Stimulated activated CD8-positive, alpha-beta memory T cell treated with anti-CD3 and anti-CD28 coated beads, Interleukin-15, amount 100 ng/mL, for 1 hour (primary cell): ENCODE measurements around the gene PCDHGA1.
"Not testable (repeated sequence)": the region's sequence is repeated elsewhere in the genome, so short reads cannot be mapped to it uniquely, and the experiment has no call there.

Experiments used
- DNase-seq: peaks from one replicate; pipeline ENCODE4 v3.0.0-alpha.2; 2020; ENCODE audit warnings: low read depth

PCDHGA1 gene

GRCh38 chr5:141383345-141383744 is 53.0 kb downstream of the PCDHGA1 start:
- DNase-seq: no peak

- no peak for DNase-seq
Observed at GRCh38 chr5:141384471-141385267, 54.4 kb downstream of the PCDHGA1 start.

GRCh38 chr5:141387557-141388311 is 57.4 kb downstream of the PCDHGA1 start, which contains the start of gene PCDHGB4:
TSS of gene PCDHGB4 (plus strand) at chr5:141387698. CDS start at chr5:141387885, 187 bp downstream.
- not testable (repeated sequence) for DNase-seq

- no peak for DNase-seq
Observed at GRCh38 chr5:141388661-141389060, 58.3 kb downstream of the PCDHGA1 start.

GRCh38 chr5:141389153-141390042 is 59.1 kb downstream of the PCDHGA1 start:
- no peak for DNase-seq

GRCh38 chr5:141392429-141393198 is 62.3 kb downstream of the PCDHGA1 start, which contains the start of gene PCDHGA8:
TSS of gene PCDHGA8 (plus strand) at chr5:141392633. CDS start at chr5:141392814, 181 bp downstream.
- no peak for DNase-seq

DNA sequence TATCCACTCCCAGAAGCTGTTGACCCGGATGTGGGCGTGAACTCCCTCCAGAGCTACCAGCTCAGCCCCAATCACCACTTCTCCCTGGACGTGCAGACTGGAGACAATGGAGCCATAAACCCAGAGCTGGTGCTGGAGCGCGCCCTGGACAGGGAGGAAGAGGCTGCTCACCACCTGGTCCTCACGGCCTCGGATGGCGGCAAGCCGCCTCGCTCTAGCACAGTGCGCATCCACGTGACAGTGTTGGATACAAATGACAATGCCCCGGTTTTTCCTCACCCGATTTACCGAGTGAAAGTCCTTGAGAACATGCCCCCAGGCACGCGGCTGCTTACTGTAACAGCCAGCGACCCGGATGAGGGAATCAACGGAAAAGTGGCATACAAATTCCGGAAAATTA is 63.0 kb downstream of the PCDHGA1 start:
- DNase-seq: no peak

DNA sequence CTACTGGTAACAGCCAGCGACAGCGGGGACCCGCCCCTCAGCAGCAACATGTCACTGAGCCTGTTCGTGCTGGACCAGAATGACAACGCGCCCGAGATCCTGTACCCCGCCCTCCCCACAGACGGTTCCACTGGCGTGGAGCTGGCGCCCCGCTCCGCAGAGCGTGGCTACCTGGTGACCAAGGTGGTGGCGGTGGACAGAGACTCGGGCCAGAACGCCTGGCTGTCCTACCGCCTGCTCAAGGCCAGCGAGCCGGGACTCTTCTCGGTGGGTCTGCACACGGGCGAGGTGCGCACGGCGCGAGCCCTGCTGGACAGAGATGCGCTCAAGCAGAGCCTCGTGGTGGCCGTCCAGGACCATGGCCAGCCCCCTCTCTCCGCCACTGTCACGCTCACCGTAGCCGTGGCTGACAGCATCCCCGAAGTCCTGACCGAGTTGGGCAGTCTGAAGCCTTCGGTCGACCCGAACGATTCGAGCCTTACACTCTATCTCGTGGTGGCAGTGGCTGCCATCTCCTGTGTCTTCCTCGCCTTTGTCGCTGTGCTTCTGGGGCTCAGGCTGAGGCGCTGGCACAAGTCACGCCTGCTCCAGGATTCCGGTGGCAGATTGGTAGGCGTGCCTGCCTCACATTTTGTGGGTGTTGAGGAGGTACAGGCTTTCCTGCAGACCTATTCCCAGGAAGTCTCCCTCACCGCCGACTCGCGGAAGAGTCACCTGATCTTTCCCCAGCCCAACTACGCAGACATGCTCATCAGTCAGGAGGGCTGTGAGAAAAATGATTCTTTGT is 64.3 kb downstream of the PCDHGA1 start:
- DNase-seq: not testable (repeated sequence)

DNA sequence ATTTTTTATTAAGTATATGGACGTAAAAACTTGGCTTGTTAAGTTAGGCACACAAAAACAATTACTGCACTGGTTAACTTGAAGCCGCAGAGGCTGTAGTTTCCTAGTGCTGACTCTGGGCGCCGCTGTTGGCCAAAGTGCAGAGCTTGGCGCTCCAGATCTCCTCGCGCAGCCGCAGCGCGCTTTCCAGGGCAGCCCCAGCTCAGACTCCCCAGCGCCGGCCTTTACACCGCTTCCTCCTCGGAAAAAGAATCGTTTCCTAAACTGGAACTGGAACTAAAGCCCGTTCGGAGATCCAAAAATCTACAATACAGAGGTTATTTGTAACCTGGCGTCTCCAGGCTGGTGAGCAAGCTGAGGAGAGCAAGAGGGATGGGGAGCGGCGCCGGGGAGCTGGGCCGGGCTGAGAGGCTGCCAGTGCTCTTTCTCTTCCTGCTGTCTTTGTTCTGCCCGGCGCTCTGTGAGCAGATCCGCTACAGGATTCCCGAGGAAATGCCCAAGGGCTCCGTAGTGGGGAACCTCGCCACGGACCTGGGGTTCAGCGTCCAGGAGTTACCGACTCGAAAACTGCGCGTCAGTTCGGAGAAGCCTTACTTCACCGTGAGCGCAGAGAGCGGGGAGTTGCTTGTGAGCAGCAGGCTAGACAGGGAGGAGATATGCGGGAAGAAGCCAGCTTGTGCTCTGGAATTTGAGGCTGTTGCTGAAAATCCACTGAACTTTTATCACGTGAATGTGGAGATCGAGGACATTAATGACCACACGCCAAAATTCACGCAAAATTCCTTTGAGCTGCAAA is 67.6 kb downstream of the PCDHGA1 start, which contains the start of gene PCDHGB5:
Gene PCDHGB5 (plus strand): TSS at position 192 of the 796 bp plus-strand sequence. CDS start 181 bp downstream, at position 373.
- DNase-seq: not testable (repeated sequence)

- DNase-seq: no peak
Observed at GRCh38 chr5:141398608-141399007, 68.3 kb downstream of the PCDHGA1 start.

DNA sequence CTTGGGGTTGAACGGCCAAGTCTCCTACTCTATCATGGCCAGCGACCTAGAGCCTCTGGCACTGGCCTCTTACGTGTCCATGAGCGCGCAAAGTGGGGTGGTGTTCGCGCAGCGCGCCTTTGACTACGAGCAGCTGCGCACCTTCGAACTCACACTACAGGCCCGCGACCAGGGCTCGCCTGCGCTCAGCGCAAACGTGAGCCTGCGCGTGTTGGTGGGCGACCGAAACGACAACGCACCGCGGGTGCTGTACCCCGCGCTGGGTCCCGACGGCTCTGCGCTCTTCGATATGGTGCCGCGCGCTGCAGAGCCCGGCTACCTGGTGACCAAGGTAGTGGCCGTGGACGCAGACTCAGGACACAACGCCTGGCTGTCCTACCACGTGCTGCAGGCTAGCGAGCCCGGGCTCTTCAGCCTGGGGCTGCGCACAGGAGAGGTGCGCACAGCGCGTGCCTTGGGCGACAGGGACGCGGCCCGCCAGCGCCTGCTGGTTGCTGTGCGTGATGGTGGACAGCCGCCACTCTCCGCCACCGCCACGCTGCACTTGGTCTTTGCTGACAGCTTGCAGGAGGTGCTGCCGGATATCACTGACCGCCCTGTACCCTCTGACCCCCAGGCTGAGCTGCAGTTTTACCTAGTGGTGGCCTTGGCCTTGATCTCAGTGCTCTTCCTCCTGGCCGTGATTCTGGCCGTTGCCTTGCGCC is 69.4 kb downstream of the PCDHGA1 start:
- DNase-seq: no peak

DNA sequence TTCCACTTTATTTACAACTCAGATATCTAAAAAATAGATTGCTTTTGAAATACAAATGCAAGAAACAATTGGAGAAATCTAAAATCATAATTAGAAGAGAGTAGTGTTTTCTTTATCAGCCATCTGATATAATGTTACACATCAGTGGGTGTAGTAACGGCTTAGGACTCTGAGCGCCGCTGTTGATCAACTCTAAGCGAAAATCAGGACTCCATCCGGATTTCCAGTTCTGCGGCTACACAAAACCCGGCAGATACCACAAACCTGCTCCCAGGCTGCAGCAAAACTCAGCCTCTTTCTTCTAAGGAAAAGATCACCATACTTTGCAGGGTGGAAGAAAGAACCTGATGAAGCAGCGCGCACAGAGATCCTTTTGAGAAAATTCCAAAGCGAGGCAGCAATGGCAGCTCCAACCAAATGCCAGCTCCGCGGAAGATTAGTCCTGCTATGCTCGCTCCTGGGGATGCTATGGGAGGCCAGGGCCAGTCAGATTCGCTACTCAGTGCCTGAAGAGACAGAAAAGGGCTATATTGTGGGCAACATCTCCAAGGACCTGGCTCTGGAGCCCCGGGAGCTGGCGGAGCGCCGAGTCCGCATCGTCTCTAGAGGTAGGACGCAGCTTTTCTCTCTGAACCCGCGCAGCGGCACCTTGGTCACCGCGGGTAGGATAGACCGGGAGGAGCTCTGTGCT is 72.4 kb downstream of the PCDHGA1 start, which contains the start of gene PCDHGA9:
Gene PCDHGA9 (plus strand): TSS at position 226 of the 691 bp plus-strand sequence. CDS start 175 bp downstream, at position 401.
- DNase-seq: no peak

GRCh38 chr5:141403387-141403786 is 73.1 kb downstream of the PCDHGA1 start:
- no peak for DNase-seq

DNA sequence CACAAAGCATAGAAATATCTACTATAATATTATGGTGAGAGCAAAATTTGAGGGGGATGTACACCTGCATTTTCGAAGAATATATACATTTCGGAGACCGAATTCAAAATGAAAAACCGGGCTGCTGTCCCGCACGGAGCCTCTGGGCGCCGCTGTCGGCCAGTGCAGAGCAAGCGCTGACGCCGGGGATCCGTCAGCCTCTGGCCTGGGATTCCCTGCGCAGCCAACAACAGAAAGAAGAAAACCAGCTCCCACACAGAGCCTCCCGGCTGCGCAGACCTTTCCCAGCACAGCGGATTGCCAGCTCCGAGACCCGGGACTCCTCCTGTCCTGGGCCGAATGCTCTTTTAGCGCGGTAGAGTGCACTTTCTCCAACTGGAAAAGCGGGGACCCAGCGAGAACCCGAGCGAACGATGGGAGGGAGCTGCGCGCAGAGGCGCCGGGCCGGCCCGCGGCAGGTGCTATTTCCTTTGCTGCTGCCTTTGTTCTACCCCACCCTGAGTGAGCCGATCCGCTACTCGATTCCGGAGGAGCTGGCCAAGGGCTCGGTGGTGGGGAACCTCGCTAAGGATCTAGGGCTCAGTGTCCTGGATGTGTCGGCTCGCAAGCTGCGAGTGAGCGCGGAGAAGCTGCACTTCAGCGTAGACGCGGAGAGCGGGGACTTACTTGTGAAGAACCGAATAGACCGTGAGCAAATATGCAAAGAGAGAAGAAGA is 77.6 kb downstream of the PCDHGA1 start, which contains the start of gene PCDHGB6:
Gene PCDHGB6 (plus strand): TSS at position 232 of the 716 bp plus-strand sequence. CDS start 182 bp downstream, at position 414.
- not testable (repeated sequence) for DNase-seq

DNA sequence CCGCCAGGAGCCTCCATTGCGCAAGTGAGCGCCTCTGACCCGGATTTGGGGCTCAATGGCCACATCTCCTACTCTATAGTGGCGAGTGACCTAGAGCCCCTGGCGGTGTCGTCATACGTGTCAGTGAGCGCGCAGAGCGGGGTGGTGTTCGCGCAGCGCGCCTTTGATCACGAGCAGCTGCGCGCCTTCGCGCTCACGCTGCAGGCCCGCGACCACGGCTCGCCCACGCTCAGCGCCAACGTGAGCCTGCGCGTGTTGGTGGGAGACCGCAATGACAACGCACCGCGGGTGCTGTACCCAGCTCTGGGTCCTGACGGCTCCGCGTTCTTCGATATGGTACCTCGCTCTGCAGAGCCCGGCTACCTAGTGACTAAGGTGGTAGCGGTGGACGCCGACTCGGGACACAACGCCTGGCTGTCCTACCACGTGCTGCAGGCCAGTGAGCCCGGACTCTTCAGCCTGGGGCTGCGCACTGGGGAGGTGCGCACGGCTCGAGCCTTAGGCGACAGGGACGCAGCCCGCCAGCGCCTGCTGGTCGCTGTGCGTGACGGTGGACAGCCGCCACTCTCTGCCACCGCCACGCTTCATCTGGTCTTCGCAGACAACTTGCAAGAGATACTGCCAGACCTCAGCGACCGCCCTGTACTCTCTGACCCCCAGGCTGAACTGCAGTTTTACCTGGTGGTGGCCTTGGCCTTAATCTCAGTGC is 79.4 kb downstream of the PCDHGA1 start:
- DNase-seq: no peak

DNA sequence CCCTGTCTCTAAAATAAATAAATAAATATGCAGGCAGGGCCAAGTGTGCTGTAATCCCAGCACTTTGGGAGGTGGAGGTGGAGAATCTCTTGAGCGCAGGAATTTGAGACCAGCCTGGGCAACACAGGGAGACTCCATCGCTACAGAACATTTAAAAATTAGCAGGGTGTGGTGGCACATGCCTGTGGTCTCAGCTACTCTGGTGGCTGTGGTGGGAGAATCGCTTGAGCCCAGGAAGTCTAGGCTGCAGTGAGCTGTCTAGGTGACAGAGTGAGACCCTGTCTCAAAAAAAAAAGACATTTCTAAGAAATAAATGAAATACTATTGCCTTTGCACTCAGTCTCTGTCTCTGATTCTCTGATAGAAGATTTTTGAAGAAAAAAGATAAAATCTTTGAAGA is 81.3 kb downstream of the PCDHGA1 start:
- DNase-seq: no peak
